GOT3 (cell line): ENCODE measurements around the gene SIRPB1.
A peak's percentile ranks its signal among the peaks of the same experiment; 100 is the strongest.
"Not testable (repeated sequence)": the region's sequence is repeated elsewhere in the genome, so short reads cannot be mapped to it uniquely, and the experiment has no call there.

Experiments used
- DNase-seq: peaks from one replicate; lab custom pipeline; 2025; ENCODE audit warnings: mixed read lengths; lab: John Stamatoyannopoulos, UW

Gene SIRPB1

GRCh38 chr20:1636621-1637020, 16.8 kb upstream of the SIRPB1 start:
- no peak for DNase-seq

DNA sequence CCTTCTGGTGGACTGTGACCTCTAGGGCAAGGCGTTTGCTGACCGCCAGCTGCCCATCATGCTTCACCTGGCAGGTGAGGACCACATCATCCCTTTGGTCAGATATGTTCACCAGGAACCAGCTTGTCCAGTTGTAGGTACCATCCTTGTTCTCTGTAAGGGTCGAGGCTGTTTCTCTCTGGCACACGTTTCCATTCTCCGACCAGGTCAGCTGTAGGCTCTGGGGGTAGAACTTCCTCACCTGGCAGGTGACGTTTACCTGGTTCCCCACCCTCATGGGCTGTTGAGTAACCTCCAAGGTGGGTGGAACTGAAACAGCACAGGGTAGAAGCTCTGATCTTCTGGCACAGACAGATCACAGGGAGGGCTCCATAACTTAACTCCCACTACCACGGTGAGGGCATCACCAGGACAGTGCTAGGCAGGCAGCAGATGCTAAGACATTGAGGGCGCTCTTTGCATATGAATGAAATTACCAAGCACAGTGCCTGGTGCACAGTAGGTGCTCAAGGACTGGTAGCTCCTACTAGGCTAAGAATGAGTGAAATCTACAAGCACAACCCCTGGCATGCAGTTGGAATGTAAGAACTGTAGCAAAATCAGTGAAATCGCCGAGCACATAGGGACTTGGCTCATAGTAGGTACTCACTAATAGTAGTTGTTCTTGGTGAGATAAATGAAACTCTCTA, 15.6 kb upstream of the SIRPB1 start:
- DNase-seq = no peak

GRCh38 chr20:1633535-1633934, 13.7 kb upstream of the SIRPB1 start:
- DNase-seq = no peak

DNA sequence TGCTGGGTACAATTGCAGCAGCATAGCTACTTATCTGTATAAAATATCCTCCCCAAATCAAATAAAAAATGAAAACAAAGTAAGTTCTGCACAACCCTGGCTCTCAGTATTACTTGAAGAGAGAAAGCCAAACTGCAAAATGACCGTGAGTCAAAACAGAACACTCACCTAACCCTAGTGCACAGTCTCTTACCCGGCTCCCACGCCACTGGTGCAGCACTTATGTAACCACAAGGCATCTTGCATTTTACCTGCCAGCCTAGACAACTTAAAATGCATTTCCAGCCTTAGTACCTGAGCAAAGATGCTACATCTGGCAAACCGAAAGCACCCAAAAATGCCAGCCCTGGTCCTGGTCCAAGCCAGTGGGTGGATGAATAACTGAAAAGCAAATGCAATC, 12.4 kb upstream of the SIRPB1 start:
- DNase-seq = no peak

- peak; percentile 13 for DNase-seq
These were observed 11.7 kb upstream of the SIRPB1 start for GRCh38 chr20:1631309-1632151.

DNA sequence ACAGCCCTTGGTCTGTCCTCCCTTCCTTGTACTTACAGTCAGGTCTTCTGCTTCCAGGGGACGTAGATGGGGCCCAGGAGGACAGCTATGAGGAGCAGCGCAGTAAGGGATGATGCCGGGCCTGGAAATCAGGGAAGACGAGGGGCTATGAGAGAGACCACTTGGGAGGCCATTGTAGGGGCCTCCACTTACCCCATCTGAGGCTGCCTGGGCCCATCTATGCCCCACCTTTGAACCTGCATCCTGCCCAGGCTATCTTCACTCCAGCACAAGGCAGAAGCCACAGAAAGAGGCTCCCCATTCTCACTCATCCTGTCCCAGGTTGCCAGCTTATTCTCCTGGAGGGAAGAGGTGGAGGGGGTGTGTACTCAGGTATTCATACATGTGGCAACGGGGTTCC, 10.4 kb upstream of the SIRPB1 start:
- no peak for DNase-seq

- no peak for DNase-seq
These were observed 9.5 kb upstream of the SIRPB1 start for GRCh38 chr20:1629321-1629720.

DNA sequence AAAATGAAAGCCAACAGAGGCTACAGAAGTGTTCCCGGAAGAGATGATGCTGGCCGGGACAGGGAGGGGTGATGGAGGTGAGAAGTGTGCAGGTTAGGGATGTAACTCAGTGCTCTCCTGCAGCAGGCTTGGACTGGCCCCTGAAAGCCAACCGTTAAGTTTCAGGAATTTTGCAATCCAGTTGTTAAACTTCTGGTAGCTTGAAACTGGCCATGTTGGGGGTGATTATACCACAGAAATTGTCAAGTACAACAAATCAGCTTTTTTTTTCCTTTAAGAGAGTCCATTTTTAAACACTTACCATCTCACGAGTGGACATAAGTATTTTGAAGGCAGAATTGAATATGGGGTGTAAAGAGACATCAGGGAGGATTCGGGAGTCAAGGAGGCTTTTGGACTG, 8.8 kb upstream of the SIRPB1 start:
- no peak for DNase-seq

DNA sequence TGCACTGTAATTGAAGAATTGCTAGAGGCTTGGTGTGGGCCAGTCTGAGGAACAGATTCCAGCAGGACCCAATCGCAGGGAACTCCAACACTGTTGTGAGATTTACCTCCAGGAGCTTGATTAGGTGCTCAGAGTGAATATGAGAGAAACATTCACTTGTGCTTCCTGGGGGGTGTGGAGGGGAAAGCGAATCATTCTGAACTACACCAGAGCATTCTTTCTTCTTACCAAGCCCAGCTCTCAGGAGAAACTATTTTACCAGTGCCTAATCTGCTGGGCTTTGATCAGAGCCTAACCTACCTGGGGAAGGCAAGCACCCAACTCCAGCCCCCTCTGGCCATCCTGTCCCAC, 7.4 kb upstream of the SIRPB1 start:
- DNase-seq = no peak

DNA sequence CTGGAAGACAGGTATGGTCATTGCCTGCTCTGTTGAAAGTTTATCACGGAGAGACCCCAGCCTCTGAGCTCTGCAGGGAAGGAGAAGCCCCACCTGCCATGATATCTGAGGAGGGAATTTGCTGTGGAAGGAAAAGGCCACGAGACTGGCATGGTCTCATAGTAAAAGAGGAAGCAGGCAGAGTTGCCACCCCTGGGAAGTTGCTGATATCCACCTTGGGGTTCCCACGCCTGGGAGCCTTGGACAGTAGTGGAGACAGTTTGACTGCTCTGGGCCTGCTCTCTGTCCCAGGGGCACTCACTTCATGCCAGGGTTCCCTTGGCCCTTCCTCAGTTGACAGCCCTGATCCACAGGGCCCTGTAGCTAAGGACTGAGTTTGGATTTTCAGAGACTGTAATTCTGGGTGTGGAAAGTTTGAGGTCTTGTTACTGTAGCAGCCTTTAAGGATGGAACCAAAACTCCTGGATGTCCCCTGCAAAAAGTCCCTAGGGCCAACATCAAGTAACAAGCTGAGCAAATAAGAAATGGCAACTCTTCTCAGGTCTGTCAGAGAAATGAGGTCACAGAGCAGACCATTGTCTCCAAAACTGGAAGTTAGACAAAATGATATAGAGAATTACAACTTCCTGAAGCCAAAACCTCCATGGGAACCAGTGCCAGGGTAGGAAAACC, 6.9 kb upstream of the SIRPB1 start:
- no peak for DNase-seq

- DNase-seq = no peak
These were observed 5.4 kb upstream of the SIRPB1 start for GRCh38 chr20:1625083-1625690.

- no peak for DNase-seq
These were observed 3.8 kb upstream of the SIRPB1 start for GRCh38 chr20:1623501-1624205.

DNA sequence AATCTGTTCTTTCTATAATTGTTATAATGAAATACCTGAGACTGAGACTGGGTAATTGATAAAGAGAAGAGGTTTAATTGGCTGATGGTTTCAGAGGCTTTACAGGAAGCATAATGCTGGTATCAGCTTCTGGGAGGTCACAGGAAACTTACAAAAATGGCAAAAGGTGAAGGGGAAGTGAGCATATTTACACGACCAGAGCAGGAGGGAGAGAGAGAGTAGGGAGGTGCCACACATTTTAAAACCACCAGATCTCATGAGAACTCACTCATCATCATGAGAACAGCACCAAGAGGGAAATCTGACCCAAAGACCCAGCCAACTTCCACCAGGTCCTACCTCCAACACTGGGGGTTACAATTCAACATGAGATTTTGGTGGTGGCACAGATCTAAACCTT, 2.6 kb upstream of the SIRPB1 start:
- no peak for DNase-seq

- no peak for DNase-seq
These were observed 1.5 kb upstream of the SIRPB1 start for GRCh38 chr20:1621316-1621715.

GRCh38 chr20:1618954-1619540, 762 bp downstream of the SIRPB1 start:
- no peak for DNase-seq

- DNase-seq = no peak
These were observed 1.3 kb downstream of the SIRPB1 start for GRCh38 chr20:1618479-1618878.

GRCh38 chr20:1616858-1617434, 2.9 kb downstream of the SIRPB1 start:
- DNase-seq = no peak

DNA sequence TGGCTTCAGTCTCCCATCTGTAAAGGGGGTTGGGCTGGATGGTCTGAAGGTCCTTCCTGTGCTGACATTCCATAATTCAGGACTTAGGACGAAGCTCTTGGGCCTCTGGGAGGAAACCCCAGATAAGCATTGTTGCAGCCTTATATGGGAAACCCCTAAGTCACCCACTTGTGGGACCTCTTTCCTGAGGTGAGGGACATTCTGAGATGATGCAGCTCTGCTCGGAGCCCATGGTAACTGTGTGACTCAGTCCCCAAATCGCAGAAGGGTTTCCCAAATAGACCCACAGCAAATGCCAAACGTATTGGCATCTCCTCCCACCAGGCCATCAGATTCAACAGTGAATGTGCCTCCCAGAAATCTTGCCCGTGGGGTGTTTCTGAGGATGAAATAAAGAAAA, 9.4 kb downstream of the SIRPB1 start:
- not testable (repeated sequence) for DNase-seq

DNA sequence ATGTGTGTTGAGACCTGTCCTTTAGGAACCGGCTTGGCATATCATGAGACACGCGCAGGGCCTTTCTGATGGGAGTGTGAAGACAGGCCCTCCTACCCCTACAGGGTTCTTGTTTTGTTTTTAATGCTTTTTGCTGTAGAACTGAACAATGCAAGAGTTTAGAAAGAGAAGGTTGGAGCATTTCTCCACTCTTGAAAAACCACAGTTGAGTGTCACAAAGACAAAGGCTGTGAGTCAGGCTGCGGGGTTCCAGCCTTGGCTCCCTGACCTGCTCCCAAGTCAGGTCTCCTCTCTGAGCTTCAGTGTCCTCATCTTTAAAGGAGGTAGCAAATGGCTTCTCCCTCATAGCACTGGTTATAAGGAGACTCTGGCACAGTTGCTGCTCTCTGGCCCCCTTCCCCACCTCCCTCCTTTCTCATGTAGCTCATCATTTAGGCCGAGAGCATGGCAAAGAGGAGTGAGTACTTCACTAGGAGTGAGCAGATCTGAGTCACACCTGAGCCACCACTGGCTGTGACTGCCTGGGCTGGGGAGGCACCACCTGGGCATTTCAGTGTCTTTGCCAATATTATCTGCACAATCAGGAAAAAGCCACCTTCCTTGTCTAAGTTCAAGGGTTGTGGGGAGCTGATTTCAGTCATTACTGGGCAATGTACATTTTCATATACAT, 11.0 kb downstream of the SIRPB1 start:
- DNase-seq = not testable (repeated sequence)

DNA sequence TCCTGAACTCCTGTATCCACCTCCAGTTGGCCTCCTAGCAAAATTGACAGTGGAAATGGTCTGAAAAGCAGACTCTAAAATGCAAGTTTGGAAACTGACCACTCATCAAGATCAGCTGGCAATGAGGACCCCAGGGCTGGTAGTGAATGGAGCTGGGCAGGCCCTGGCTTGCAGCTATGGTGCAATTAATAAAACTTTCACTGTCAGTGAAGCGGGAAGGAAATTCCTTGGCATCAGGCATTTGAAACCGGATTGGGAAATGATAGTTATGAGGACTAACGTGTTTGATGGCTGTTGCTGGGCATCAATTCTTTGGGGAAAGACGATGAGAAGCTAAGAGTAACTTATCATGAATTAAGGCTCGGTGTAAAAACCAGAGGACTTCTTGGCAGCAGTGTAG, 19.1 kb downstream of the SIRPB1 start:
- DNase-seq = no peak

DNA sequence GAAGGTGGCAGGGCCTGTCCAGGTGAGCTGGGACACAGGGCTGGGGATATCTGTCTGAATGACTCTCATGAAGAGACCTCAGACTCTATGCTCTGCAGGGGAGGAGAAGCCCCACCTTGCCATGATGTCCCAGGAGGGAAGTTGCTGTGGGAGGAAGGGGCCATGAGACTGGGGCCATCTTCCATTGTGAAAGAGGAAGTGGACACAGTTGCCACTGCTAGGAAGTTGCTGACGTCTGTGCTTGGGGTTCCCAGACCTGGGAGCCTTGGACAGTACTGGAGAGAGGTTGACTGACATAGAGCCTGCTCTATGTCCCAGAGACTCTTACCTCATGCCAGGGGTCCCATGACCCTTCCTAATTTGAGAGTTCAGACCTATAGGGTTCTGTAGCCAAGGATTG, 24.5 kb downstream of the SIRPB1 start:
- no peak for DNase-seq
